CD4-positive, alpha-beta T cell treated with Interleukin-12 subunit alpha and Interleukin-12 subunit beta, for 1 hour (primary cell): ENCODE measurements around the gene MTHFS.

Experiments used
- DNase-seq: peaks from one replicate; pipeline ENCODE4 v3.0.0-alpha.2; 2020

Gene MTHFS

GRCh38 chr15:79811406-79812405, 85.1 kb downstream of the MTHFS start:
- no peak for DNase-seq

GRCh38 chr15:79804838-79805237, 92.0 kb downstream of the MTHFS start:
- DNase-seq, result no peak

DNA sequence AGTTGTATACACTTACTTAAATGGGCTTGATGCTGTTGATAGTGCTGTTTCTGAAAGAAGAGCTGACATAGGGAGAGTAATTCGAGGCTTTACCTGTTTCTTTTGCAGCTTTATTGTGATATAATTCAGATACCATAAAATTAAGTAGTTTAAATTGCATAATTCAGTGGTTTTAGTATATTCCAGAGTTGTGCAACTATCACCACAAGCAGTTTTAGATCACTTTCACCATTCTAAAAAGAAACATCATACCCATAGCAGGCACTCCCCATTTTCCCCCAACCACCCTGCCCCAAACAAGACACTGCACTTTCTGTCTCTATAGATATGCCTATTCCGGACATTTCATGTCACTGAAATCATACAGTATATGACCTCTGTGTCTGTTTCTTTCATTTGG, 98.5 kb downstream of the MTHFS start:
- DNase-seq, result no peak
